HG03558 (cell line): ENCODE measurements around the gene CSNK2B.

Experiments
- ATAC-seq: cut with Tn5 transposase; IDR thresholded peaks from one replicate; pipeline ENCODE4 v1.9.1; 2021; ENCODE audit warnings: moderate number of reproducible peaks; ENCODE audit not compliant: unreplicated experiment; ENCODE audit errors: extremely low read depth

Gene CSNK2B

GRCh38 chr6:31660381-31661261, 5.3 kb upstream of the CSNK2B start, which contains the start of gene C6orf47:
Gene C6orf47 (minus strand): TSS chr6:31660778. CDS start chr6:31659947, 831 bp downstream.
- no peak for ATAC-seq

DNA sequence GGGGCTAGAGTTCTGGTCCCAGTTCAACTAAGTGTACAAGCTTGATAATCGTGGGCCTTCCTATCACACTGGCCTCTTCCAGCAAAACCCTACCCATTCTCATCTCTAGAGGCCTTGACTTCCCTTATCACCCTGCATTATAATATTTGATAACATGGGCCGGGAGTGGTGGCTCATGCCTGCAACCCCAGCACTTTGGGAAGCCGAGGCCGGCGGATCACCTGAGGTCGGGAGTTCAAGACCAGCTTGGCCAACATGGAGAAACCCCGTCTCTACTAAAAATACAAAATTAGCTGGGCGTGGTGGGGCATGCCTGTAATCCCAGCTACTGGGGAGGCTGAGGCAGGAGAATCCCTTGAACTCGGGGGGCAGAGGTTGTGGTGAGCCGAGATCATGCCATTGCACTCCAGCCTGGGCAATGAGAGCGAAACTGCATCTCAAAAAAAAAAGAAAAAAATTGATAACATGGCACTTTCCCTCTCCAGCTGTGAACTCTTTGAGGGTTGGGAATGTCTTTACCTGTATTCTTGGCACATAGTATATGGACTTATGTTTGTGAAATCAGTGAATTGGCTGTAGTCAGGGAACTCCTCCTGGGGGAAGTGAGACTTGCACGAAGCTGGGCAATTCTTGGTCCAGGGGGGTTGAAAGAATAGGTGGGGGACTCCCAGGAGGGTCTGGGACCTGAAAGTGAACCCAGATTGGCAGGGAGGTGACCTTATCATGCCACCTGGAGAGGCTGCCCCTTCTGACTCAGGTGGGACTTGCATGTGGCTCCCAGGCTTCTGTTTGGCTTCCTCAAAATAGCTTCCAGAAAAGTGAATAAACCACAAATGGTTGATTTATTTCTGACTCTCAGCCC, 4.4 kb upstream of the CSNK2B start:
- ATAC-seq: no peak

GRCh38 chr6:31662124-31662723, 3.7 kb upstream of the CSNK2B start:
- no peak for ATAC-seq

- no peak for ATAC-seq
These were observed 2.5 kb upstream of the CSNK2B start for GRCh38 chr6:31663126-31663960.

DNA sequence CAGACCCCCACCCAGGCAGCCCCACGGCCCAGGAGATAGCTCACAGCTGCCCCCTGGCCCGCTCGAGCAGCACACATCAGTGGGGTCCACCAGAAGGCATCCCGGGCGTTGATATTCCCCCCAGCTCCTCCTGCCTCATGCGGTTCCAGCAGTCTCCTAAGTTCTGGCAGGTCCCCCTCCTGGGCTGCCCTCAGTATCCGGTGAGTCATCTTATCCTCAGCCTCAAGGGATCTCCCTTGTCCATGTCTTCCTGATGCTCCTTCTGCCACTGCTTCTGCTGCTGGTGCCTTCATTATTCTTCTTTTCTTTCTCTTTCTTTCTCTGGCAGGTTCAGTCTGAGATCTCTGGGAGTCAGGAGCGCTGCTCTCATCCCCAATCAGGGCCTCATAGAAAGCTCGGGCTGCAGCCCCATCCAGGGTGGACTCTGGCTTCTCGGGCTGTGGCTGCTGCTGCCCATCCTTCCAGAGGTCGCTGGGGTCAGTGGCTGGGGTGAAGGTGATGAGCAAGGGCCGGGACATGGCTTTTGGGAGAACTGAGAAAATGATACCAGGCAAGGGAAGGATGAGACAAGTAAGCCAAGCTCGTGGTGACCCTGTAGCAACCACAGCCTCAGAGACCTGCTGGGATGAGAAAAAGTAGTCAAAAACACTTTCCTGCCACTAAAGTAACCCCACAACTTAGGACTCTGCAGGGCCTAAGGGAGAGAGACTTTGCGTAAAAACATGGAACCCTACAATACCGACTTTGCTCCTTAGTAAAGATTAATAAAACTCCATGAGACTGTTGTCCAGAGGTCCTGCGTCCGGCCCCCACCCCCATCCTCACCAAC, 1.7 kb upstream of the CSNK2B start:
- ATAC-seq: no peak

- ATAC-seq: no peak
These were observed 935 bp upstream of the CSNK2B start, which contains the start of gene GPANK1 for GRCh38 chr6:31664790-31665500. Gene GPANK1 (minus strand): TSS chr6:31664997. CDS start chr6:31664478, 519 bp downstream.

DNA sequence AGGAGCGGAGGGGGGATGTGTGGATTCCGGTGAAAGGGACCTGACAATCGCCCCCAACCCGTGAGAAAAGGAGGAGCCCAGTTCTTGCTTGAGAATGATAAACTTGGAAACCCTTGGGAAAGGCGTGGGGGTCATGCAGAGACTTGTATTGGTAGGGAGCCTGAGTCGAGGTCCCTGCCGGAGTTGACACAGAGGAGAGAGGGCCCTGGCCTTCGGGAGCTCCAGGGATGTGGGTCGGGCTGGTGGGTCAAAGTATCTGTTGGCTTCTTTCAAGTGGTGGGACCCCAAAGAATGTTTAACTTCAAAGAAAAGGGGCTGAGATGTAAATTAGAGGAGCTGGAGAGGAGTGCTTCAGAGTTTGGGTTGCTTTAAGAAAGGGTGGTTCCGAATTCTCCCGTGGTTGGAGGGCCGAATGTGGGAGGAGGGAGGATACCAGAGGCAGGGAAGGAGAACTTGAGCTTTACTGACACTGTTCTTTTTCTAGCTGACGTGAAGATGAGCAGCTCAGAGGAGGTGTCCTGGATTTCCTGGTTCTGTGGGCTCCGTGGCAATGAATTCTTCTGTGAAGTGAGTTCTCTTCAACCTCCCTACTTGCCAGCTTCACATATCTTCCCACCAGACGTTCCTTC, 571 bp downstream of the CSNK2B start:
- no peak for ATAC-seq

GRCh38 chr6:31669676-31670075, 3.8 kb downstream of the CSNK2B start, which contains the start of gene LY6G5B:
Gene LY6G5B (plus strand): TSS chr6:31669976. CDS start chr6:31670951, 975 bp downstream.
- ATAC-seq: no peak

- ATAC-seq: no peak
These were observed 10.5 kb downstream of the CSNK2B start for GRCh38 chr6:31676322-31676903.

- ATAC-seq: no peak
These were observed 11.0 kb downstream of the CSNK2B start for GRCh38 chr6:31676904-31677303.

DNA sequence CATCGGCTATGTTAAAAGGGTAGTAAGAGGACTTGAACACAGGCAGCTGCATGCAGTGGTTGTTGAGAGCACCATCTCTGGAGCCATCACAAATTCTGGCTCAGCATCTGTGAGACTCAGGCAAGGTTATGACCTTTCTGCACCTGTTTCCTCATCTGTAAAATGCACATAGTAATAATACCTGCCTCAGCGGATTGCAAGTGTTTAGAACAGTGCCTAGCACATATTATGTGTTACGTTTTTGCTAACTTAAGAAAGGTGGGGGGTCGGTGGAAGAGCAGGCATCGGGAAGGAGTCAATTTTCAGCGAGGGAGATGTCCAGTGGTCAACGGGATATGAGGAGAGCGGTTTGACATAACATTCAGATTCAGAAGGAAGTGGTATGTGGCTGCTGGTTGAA, 12.1 kb downstream of the CSNK2B start:
- ATAC-seq: no peak

DNA sequence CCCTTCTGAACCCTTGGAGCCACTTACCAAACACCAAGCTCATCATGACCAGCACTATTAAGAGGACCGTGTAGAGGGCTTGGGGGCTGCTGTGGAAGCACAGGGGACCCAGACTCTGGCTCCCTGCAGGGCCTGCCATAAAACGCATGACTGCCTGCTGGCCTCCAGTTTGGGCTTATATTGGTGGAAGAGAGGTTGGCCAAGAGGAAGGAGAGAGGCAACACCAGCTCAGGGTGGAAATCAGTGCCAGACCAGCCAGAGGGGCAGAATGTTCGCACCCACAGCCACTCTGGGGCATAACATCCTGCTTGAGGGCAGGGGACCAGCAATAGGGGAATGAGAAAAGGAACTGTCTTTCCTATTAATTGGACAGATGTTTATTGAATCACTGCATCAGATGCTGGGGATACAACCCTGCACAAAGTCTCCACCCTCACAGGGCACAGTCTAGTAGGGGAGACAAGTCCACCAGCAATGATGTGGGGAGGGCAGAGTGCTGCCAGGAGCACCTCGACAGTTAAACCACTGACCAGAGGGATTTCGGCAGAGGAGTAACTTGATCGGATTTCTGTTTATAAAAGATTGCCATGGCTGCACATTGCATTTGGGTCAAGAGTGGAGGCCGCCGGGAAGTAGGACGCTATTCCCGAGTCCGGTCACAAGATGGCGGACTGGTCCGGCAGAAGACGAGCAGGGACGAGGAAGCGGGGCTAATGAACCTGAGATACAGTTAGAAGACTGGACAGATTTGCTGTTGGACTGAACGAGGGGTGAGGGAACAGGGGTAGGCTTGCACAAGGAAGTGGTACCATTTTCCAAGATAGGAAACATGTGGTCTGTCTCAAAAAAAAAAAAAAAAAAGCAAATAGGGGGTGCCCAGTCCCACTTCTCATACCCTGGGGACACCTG, 14.6 kb downstream of the CSNK2B start, which contains the start of gene LY6G5C:
LY6G5C (minus strand) TSS at position 842 of the 909 bp plus-strand sequence; CDS start at position 148, 694 bp downstream.
- ATAC-seq: no peak

GRCh38 chr6:31681135-31681671, 15.3 kb downstream of the CSNK2B start:
- no peak for ATAC-seq

DNA sequence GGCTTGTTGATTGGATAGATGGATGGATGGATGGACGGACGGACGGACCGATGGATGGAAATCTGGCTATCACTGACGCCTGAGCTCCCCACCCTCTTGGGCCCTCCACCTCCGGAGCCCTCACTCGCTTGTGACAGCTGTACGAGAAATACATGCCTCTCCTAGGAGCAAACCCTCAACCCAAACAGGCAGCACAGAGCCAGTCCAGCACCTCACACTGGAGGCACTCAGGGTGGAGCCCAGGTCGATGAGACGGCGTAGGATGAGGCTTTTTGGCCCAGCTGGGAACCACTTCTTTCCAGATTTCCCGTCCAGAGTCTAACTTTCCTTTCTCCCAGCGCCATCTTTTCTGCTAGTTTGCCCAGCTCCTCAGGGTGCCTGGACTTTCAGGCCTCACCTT, 17.7 kb downstream of the CSNK2B start:
- no peak for ATAC-seq

DNA sequence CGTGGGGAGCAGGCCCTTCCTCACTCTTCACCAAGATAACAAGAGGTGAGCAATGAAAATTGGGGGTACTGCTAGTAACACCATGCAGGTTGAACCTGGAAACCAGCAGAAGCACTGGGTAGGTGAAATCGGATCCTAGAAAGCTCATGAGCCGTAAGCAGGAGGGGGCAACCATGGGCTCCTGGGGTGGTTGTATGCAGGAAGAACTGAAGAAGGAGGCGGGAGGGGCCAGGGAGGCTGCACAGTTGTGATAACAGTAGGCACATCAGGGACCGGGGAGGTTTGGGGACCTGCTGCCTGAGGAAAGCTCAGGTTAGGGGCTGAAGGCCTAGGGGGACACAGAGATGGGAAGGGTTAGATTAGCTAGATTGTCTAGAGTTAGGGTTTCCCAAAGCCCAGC, 20.6 kb downstream of the CSNK2B start:
- no peak for ATAC-seq

GRCh38 chr6:31687321-31687720, 21.4 kb downstream of the CSNK2B start:
- ATAC-seq: no peak
